Measurements from ENCODE around the gene ATP6V1D.

GRCh38 chr14:67389811-67390534 lies 30.4 kb upstream of the ATP6V1D start:
- TF ChIP-seq EZH2 (IDR thresholded peaks at IDR 0.05; ENCODE audit: insufficient read depth, poor library complexity, severe bottlenecking) (no peak), EZH2phosphoT487 (IDR thresholded peaks at IDR 0.05; ENCODE audit: insufficient read depth, low read depth) (no peak)

Data from GM23248 (cell line).